ENCODE measurements around the gene ADAMTSL5. TPM values are rescaled to one million over a fixed set of nuclear protein-coding genes. Genes with fewer than 3 reads are reported as not detected.

ADAMTSL5 gene
- polyA plus RNA-seq, 1 donor from 2014 or later = not detected

- H3K27ac ChIP-seq (ENCODE audit: low read length) = no peak overlapping the region
- H3K79me2 ChIP-seq (replicated peaks; ENCODE audit: insufficient read depth, low read length) = peaks cover 5% of the 10 kb centered on the region
- no peaks in the 10 kb centered on the region for H3K27me3 ChIP-seq (ENCODE audit: insufficient read depth, low read depth, low read length)
- no peaks in the 10 kb centered on the region for H3K9me3 ChIP-seq (ENCODE audit: low read length)
- TF ChIP-seq EP300 (conservative IDR thresholded peaks at IDR 0.05; ENCODE audit: poor library complexity, severe bottlenecking) (no peak), POLR2AphosphoS5 (IDR thresholded peaks at IDR 0.05) (peak; percentile 56)
- H3K4me3 ChIP-seq (ENCODE audit: low read length) = no peak overlapping the region
- no peak overlapping the region for H3K4me2 ChIP-seq (ENCODE audit: low read length)
- peaks cover 43% of the 10 kb centered on the region for H4K20me1 ChIP-seq (ENCODE audit: insufficient read depth)
- no peaks in the 10 kb centered on the region for H3K36me3 ChIP-seq (ENCODE audit: insufficient read depth, low read length)
- H3K9ac ChIP-seq (ENCODE audit: low read length) = no peak overlapping the region
- no peaks in the 10 kb centered on the region for H3F3A ChIP-seq (ENCODE audit: insufficient read depth, low read length, poor library complexity, severe bottlenecking)
- H2AFZ ChIP-seq (ENCODE audit: low read depth, low read length) = no peak overlapping the region
- H3K9me2 ChIP-seq (ENCODE audit: insufficient read depth, low read length) = no peaks in the 10 kb centered on the region
Observed at GRCh38 chr19:1473085-1473851, 39.6 kb downstream of the ADAMTSL5 start.

DNA sequence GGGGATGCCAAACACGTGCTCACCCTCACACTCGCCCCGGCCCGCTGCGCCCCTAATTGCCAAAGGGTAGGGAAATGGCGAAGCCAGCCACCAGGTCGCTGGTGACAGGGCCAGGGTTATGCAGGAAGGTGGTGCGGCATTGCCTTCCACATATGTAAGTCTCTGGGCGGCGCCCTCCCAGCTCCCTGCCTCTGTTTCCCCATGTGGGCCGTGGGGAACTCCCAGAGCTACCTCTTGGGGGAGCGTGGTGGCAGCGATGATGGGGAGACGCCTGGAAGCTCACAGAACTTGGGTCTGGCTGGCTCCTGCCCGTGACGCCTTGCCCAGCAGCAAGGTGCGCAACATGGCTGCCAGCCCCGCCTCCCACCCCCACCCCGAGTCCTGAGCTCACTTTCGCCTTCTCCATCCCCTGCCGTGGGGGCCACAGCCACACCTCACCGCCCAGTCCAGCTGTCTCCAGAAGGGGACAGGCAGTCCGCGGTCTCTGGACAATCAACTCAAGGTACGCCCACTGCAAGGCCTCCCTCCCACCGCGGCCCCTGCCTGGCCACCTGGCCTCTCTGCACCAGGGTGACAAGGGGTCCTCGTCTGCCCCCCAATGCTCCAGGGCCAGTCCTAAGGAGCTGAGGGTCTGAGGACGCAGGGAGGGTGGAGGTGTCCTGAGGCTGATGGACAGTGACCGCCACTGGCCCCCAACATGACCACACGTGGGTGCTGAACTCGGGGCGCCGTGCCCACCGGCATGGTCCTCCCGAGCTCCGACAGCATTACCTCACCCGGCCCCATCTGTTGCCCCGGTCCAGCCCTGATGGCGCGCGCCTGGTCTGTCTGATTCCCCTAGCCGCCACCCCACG is 40.4 kb downstream of the ADAMTSL5 start:
- H2AFZ ChIP-seq (ENCODE audit: low read depth, low read length) = no peak overlapping the region
- peaks cover 51% of the 10 kb centered on the region for H4K20me1 ChIP-seq (ENCODE audit: insufficient read depth)
- H3K36me3 ChIP-seq (ENCODE audit: insufficient read depth, low read length) = no peaks in the 10 kb centered on the region
- no peaks in the 10 kb centered on the region for H3K27me3 ChIP-seq (ENCODE audit: insufficient read depth, low read depth, low read length)
- no peaks in the 10 kb centered on the region for H3K9me3 ChIP-seq (ENCODE audit: low read length)
- TF ChIP-seq POLR2AphosphoS5 (IDR thresholded peaks at IDR 0.05) (peak; percentile 7), EZH2 (IDR thresholded peaks at IDR 0.05; ENCODE audit: borderline replicate concordance, insufficient read depth, low read length, poor library complexity, severe bottlenecking) (no peak)
- no peaks in the 10 kb centered on the region for H3F3A ChIP-seq (ENCODE audit: insufficient read depth, low read length, poor library complexity, severe bottlenecking)
- H3K4me3 ChIP-seq (ENCODE audit: low read length) = no peak overlapping the region
- H3K27ac ChIP-seq (ENCODE audit: low read length) = no peak overlapping the region
- H3K9ac ChIP-seq (ENCODE audit: low read length) = no peak overlapping the region
- H3K9me2 ChIP-seq (ENCODE audit: insufficient read depth, low read length) = no peaks in the 10 kb centered on the region
- peaks cover 5% of the 10 kb centered on the region for H3K79me2 ChIP-seq (replicated peaks; ENCODE audit: insufficient read depth, low read length)
- no peak overlapping the region for H3K4me2 ChIP-seq (ENCODE audit: low read length)

- peaks cover 54% of the 10 kb centered on the region for H4K20me1 ChIP-seq (ENCODE audit: insufficient read depth)
- H3K27me3 ChIP-seq (ENCODE audit: insufficient read depth, low read depth, low read length) = no peaks in the 10 kb centered on the region
- no peaks in the 10 kb centered on the region for H3K9me3 ChIP-seq (ENCODE audit: low read length)
- no peak overlapping the region for H3K4me3 ChIP-seq (ENCODE audit: low read length)
- peak overlapping the region; percentile 50 for H3K9ac ChIP-seq (ENCODE audit: low read length)
- no peaks in the 10 kb centered on the region for H3F3A ChIP-seq (ENCODE audit: insufficient read depth, low read length, poor library complexity, severe bottlenecking)
- H3K9me2 ChIP-seq (ENCODE audit: insufficient read depth, low read length) = no peaks in the 10 kb centered on the region
- H3K4me2 ChIP-seq (ENCODE audit: low read length) = no peak overlapping the region
- no peaks in the 10 kb centered on the region for H3K36me3 ChIP-seq (ENCODE audit: insufficient read depth, low read length)
- no peak overlapping the region for H2AFZ ChIP-seq (ENCODE audit: low read depth, low read length)
- no peak for TF ChIP-seq MXI1 (conservative IDR thresholded peaks at IDR 0.05; ENCODE audit: poor library complexity, severe bottlenecking)
- peak; percentile 36 for TF ChIP-seq CTCF (IDR thresholded peaks at IDR 0.05; ENCODE audit: poor library complexity, severe bottlenecking)
- TF ChIP-seq RAD21 (conservative IDR thresholded peaks at IDR 0.05) = no peak
- TF ChIP-seq, protein P1, sequence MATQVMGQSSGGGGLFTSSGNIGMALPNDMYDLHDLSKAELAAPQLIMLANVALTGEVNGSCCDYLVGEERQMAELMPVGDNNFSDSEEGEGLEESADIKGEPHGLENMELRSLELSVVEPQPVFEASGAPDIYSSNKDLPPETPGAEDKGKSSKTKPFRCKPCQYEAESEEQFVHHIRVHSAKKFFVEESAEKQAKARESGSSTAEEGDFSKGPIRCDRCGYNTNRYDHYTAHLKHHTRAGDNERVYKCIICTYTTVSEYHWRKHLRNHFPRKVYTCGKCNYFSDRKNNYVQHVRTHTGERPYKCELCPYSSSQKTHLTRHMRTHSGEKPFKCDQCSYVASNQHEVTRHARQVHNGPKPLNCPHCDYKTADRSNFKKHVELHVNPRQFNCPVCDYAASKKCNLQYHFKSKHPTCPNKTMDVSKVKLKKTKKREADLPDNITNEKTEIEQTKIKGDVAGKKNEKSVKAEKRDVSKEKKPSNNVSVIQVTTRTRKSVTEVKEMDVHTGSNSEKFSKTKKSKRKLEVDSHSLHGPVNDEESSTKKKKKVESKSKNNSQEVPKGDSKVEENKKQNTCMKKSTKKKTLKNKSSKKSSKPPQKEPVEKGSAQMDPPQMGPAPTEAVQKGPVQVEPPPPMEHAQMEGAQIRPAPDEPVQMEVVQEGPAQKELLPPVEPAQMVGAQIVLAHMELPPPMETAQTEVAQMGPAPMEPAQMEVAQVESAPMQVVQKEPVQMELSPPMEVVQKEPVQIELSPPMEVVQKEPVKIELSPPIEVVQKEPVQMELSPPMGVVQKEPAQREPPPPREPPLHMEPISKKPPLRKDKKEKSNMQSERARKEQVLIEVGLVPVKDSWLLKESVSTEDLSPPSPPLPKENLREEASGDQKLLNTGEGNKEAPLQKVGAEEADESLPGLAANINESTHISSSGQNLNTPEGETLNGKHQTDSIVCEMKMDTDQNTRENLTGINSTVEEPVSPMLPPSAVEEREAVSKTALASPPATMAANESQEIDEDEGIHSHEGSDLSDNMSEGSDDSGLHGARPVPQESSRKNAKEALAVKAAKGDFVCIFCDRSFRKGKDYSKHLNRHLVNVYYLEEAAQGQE (IDR thresholded peaks at IDR 0.05; ENCODE audit: borderline replicate concordance) = no peak
- no peak overlapping the region for H3K27ac ChIP-seq (ENCODE audit: low read length)
- H3K79me2 ChIP-seq (replicated peaks; ENCODE audit: insufficient read depth, low read length) = peaks cover 5% of the 10 kb centered on the region
Observed at GRCh38 chr19:1471515-1472160, 41.2 kb downstream of the ADAMTSL5 start.

All from neural cell (in vitro differentiated cells).